Mesenchymal stem cell (in vitro differentiated cells and primary cell): ENCODE data around the gene NRIP2.

Source experiments
- DNase-seq: peaks from one replicate; pipeline ENCODE4 v3.0.0-alpha.2; 2013
- H2AFZ ChIP-seq: one replicate; pipeline ENCODE4 v1.6.1; 2013; ENCODE audit warnings: low read depth, mild to moderate bottlenecking, control low read depth, inconsistent platforms, low read length, moderate library complexity
- H2AK5ac ChIP-seq: 2 replicates; pipeline ENCODE4 v1.6.1; 2013; ENCODE audit warnings: low read length, moderate library complexity, mild to moderate bottlenecking, inconsistent platforms; ENCODE audit not compliant: severe bottlenecking
- H2BK120ac ChIP-seq: one replicate; pipeline ENCODE4 v1.6.1; 2013; ENCODE audit warnings: low read depth, mild to moderate bottlenecking, inconsistent platforms, low read length, moderate library complexity
- H2BK12ac ChIP-seq, 2 experiments: one replicate each; pipeline ENCODE4 v1.6.1; 2013; ENCODE audit warnings: inconsistent platforms in 2 of 2, low read length in 2 of 2, mild to moderate bottlenecking in 2 of 2, moderate library complexity in 2 of 2, control low read depth in 1 of 2
- H2BK15ac ChIP-seq: one replicate; pipeline ENCODE4 v1.6.1; 2013; ENCODE audit warnings: mild to moderate bottlenecking, low read depth, inconsistent platforms; ENCODE audit not compliant: poor library complexity, severe bottlenecking
- H2BK5ac ChIP-seq: 2 replicates; pipeline ENCODE4 v1.6.1; 2013; ENCODE audit warnings: low read depth, mild to moderate bottlenecking, low read length, control low read depth, inconsistent platforms; ENCODE audit not compliant: poor library complexity, severe bottlenecking
- H3K14ac ChIP-seq, 2 experiments: one replicate each; pipeline ENCODE4 v1.6.1; 2013; ENCODE audit warnings: inconsistent platforms in 2 of 2, low read length in 2 of 2, control low read depth in 1 of 2, mild to moderate bottlenecking in 1 of 2, moderate library complexity in 1 of 2
- H3K18ac ChIP-seq, 2 experiments: one replicate each; pipeline ENCODE4 v1.6.1; 2013; ENCODE audit warnings: inconsistent platforms in 2 of 2, low read length in 2 of 2, control low read depth in 1 of 2, low read depth in 1 of 2, mild to moderate bottlenecking in 1 of 2
- H3K23ac ChIP-seq, 2 experiments: one replicate each; pipeline ENCODE4 v1.6.1; 2013; ENCODE audit warnings: inconsistent platforms in 2 of 2, low read length in 2 of 2, mild to moderate bottlenecking in 2 of 2, moderate library complexity in 2 of 2, control low read depth in 1 of 2
- H3K27ac ChIP-seq: 2 replicates; pipeline ENCODE4 v1.5.1; 2013; ENCODE audit warnings: mild to moderate bottlenecking, moderate library complexity, low read length, control low read depth, inconsistent platforms; ENCODE audit not compliant: poor library complexity, severe bottlenecking
- H3K27me3 ChIP-seq, 2 experiments: 2 replicates each; pipeline versions ENCODE4 v1.6.1 to v1.7.0; 2013; ENCODE audit warnings: low read length in 2 of 2, mild to moderate bottlenecking in 2 of 2, moderate library complexity in 2 of 2, control low read depth in 1 of 2, inconsistent platforms in 1 of 2; ENCODE audit not compliant: control insufficient read depth in 1 of 2, insufficient read depth in 1 of 2
- H3K36me3 ChIP-seq, 2 experiments: 2 replicates each; pipeline versions ENCODE4 v1.6.1 to v1.7.0; 2013; ENCODE audit warnings: low read length in 2 of 2, control low read depth in 1 of 2, inconsistent platforms in 1 of 2, low read depth in 1 of 2, mild to moderate bottlenecking in 1 of 2; ENCODE audit not compliant: insufficient read depth in 2 of 2, control insufficient read depth in 1 of 2
- H3K4ac ChIP-seq, 2 experiments: one replicate each; pipeline ENCODE4 v1.6.1; 2013; ENCODE audit warnings: inconsistent platforms in 2 of 2, low read length in 2 of 2, mild to moderate bottlenecking in 2 of 2, moderate library complexity in 2 of 2, control low read depth in 1 of 2, low read depth in 1 of 2
- H3K4me1 ChIP-seq: 2 replicates; pipeline ENCODE4 v1.6.1; 2013; ENCODE audit warnings: low read depth, low read length, control low read depth; ENCODE audit not compliant: control insufficient read depth, insufficient read depth
- H3K4me2 ChIP-seq: 2 replicates; pipeline ENCODE4 v1.6.1; 2013; ENCODE audit warnings: low read length, mild to moderate bottlenecking, inconsistent platforms; ENCODE audit not compliant: poor library complexity, severe bottlenecking
- H3K4me3 ChIP-seq, 2 experiments: 2 replicates each; pipeline versions ENCODE4 v1.5.1 to v1.7.0; 2013; ENCODE audit warnings: low read length in 2 of 2, mild to moderate bottlenecking in 2 of 2, control low read depth in 1 of 2, low read depth in 1 of 2; ENCODE audit not compliant: insufficient read depth in 1 of 2
- H3K79me1 ChIP-seq: replicated peaks from 2 replicates; pipeline ENCODE4 v1.6.1; 2013; ENCODE audit warnings: mild to moderate bottlenecking, control low read depth, low read length, inconsistent platforms; ENCODE audit not compliant: poor library complexity, severe bottlenecking
- H3K9ac ChIP-seq: 2 replicates; pipeline ENCODE4 v1.7.0; 2013; ENCODE audit warnings: mild to moderate bottlenecking, low read length, moderate library complexity
- H3K9me3 ChIP-seq: 2 replicates; pipeline ENCODE4 v1.7.0; 2013; ENCODE audit warnings: mild to moderate bottlenecking, low read length; ENCODE audit not compliant: control insufficient read depth
- H4K8ac ChIP-seq: one replicate; pipeline ENCODE4 v1.6.1; 2013; ENCODE audit warnings: inconsistent platforms, mild to moderate bottlenecking, low read length, moderate library complexity
- H4K91ac ChIP-seq: one replicate; pipeline ENCODE4 v1.6.1; 2013; ENCODE audit warnings: mild to moderate bottlenecking, low read length, inconsistent platforms
- WGBS: methylation state at CpG from one replicate; pipeline ENCODE4 v1.1.7; 2013; ENCODE audit warnings: mixed read lengths; 5-methylcytosine and 5-hydroxymethylcytosine counted together

The NRIP2 gene

GRCh38 chr12:2795291-2796186 is 39.3 kb downstream of the NRIP2 start:
- peaks cover 0 to 9% of the 10 kb centered on the region in 2 experiments for H3K27me3 ChIP-seq
- no peak overlapping the region for H2BK12ac ChIP-seq
- H3K4me3 ChIP-seq, result peak overlapping the region; percentile 87
- no peak overlapping the region for H2AK5ac ChIP-seq
- H3K14ac ChIP-seq, result peak overlapping the region in 1 of 2 experiments; percentile 69
- H2AFZ ChIP-seq, result peak overlapping the region; percentile 95
- DNase-seq, result peak; percentile 70
- H4K91ac ChIP-seq, result peak overlapping the region; percentile 30
- H3K9me3 ChIP-seq, result no peaks in the 10 kb centered on the region
- H2BK5ac ChIP-seq, result peak overlapping the region; percentile 37
- peak overlapping the region; percentile 48 for H4K8ac ChIP-seq
- H3K9ac ChIP-seq, result peak overlapping the region; percentile 88
- peak overlapping the region in 1 of 2 experiments; percentile 61 for H3K23ac ChIP-seq
- peaks cover 26% of the 10 kb centered on the region for H3K79me1 ChIP-seq
- peaks cover 25 to 34% of the 10 kb centered on the region in 2 experiments for H3K36me3 ChIP-seq
- H3K4ac ChIP-seq, result peak overlapping the region; percentile 58 to 86
- peak overlapping the region; percentile 82 to 90 for H3K18ac ChIP-seq
- WGBS, result under 1% methylated on average over 64 of the region's 111 CpGs
- H3K4me2 ChIP-seq, result peak overlapping the region; percentile 66
- H2BK120ac ChIP-seq, result peak overlapping the region; percentile 88
- H3K27ac ChIP-seq, result no peak overlapping the region
- peaks cover 8% of the 10 kb centered on the region for H3K4me1 ChIP-seq
- peak overlapping the region; percentile 94 for H2BK15ac ChIP-seq

DNA sequence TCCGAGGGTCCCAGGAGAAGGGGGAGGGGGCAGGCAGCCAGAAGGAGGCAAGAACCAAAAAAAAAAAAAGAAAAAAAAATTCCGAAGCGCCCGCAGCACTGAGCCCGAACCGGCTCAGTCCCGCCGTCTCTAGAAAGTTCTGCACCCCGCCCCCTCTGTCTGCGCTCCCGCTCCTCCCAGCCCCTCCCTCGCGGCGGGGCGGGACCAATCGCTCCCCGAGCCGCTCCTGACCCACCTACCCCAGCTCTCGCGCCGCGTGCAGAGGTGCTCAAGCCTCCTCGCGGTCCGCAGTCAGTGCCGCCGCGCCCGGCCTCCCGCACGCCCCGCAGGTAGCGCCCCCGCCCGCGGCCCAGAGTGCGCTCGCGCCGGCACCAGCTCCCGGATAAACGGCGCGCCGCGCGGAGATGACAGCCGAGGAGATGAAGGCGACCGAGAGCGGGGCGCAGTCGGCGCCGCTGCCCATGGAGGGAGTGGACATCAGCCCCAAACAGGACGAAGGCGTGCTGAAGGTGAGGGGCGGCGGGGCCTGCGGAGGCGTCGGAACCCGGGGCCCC is 40.0 kb downstream of the NRIP2 start, which contains the start of gene FKBP4:
TSS of gene FKBP4 (plus strand) at position 235 of the 554 bp plus-strand sequence. CDS start at position 405, 170 bp downstream.
- Histone ChIP-seq H3K9me3 (no peaks in the 10 kb centered on the region), H3K9ac (peak within 1 kb of the TSS; percentile 88), H4K91ac (peak within 1 kb of the TSS; percentile 61), H2BK5ac (peak within 1 kb of the TSS; percentile 37), H2BK120ac (peak within 1 kb of the TSS; percentile 88), H3K23ac (peak within 1 kb of the TSS in 1 of 2 experiments; percentile 57), H3K18ac (peak within 1 kb of the TSS; percentile 82 to 90), H3K27ac (no peak within 1 kb of the TSS), H2BK12ac (peak within 1 kb of the TSS in 1 of 2 experiments; percentile 64), H2BK15ac (peak within 1 kb of the TSS; percentile 94), H3K4me2 (peak within 1 kb of the TSS; percentile 66), H2AK5ac (no peak within 1 kb of the TSS), H3K4me3 (peak within 1 kb of the TSS; percentile 87), H3K4ac (peak within 1 kb of the TSS; percentile 58 to 86), H3K14ac (peak within 1 kb of the TSS in 1 of 2 experiments; percentile 68), H2AFZ (peak within 1 kb of the TSS; percentile 91), H3K27me3 (peaks cover 0 to 9% of the 10 kb centered on the region in 2 experiments), H3K79me1 (peaks cover 26% of the 10 kb centered on the region), H3K36me3 (peaks cover 17 to 27% of the 10 kb centered on the region in 2 experiments), H4K8ac (peak within 1 kb of the TSS; percentile 81), H3K4me1 (peaks cover 8% of the 10 kb centered on the region)
- DNase-seq, result peak; percentile 86
- WGBS, result 0% methylated on average over 54 of the region's 63 CpGs

DNA sequence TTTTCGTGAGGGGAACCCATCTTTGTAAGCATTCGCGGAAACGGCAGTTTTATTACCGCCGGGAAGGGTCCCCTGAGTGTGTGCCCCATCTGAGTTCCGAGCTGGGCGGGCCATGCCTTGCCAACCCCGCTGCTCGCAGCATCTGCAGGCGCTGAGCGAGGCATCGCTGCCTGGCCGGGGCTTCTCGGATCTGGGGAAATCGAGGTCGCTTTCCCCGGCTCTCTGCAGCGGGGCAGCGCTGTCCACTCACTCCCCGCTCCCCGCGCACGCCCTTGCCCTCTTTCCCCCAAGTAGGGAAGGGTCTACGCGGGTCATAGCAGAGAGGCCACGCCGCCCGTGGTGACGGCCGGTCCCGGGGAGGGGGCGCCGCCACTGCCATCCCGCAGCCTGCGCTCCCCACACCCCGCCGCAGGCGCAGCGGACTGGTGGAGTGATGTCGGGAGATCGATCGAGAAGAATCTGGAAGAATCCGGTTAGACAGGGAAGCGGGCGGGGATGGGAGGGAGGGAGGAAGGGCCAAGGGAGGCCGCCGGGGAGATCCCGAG is 40.6 kb downstream of the NRIP2 start:
- H2AFZ ChIP-seq, result peak overlapping the region; percentile 91
- H3K4me3 ChIP-seq, result peak overlapping the region; percentile 87
- H3K18ac ChIP-seq, result peak overlapping the region; percentile 58 to 90
- H2BK5ac ChIP-seq, result no peak overlapping the region
- H3K27me3 ChIP-seq, result peaks cover 0 to 9% of the 10 kb centered on the region in 2 experiments
- 8% methylated on average over 32 of the region's 49 CpGs for WGBS
- peak overlapping the region; percentile 34 for H4K91ac ChIP-seq
- peak overlapping the region; percentile 81 for H4K8ac ChIP-seq
- H3K4me1 ChIP-seq, result peaks cover 8% of the 10 kb centered on the region
- H2BK15ac ChIP-seq, result peak overlapping the region; percentile 56
- H3K27ac ChIP-seq, result no peak overlapping the region
- no peak for DNase-seq
- H2BK120ac ChIP-seq, result peak overlapping the region; percentile 66
- peak overlapping the region; percentile 6 to 22 for H3K4ac ChIP-seq
- no peak overlapping the region for H2AK5ac ChIP-seq
- peaks cover 14 to 22% of the 10 kb centered on the region in 2 experiments for H3K36me3 ChIP-seq
- peak overlapping the region; percentile 87 for H3K9ac ChIP-seq
- peak overlapping the region in 1 of 2 experiments; percentile 68 for H3K14ac ChIP-seq
- H3K23ac ChIP-seq, result peak overlapping the region in 1 of 2 experiments; percentile 57
- peak overlapping the region in 1 of 2 experiments; percentile 64 for H2BK12ac ChIP-seq
- H3K79me1 ChIP-seq, result peaks cover 25% of the 10 kb centered on the region
- peak overlapping the region; percentile 66 for H3K4me2 ChIP-seq
- no peaks in the 10 kb centered on the region for H3K9me3 ChIP-seq
